NCI-H1417 (cell line): ENCODE data around the gene CCDC85C.
A peak's percentile ranks its signal among the peaks of the same experiment; 100 is the strongest.

Source experiments
- DNase-seq, 3 experiments: peaks; one replicate each; lab custom pipeline; 2025; lab: John Stamatoyannopoulos, UW

The CCDC85C gene

GRCh38 chr14:99605299-99605961, 1.4 kb upstream of the CCDC85C start:
- DNase-seq = peak; percentile 88 to 93 (median 91)

GRCh38 chr14:99604766-99605298, 825 bp upstream of the CCDC85C start:
- peak in 1 of 3 experiments; percentile 70 for DNase-seq

GRCh38 chr14:99604278-99604765, 315 bp upstream of the CCDC85C start:
- DNase-seq = peak; percentile 98 to 99 (median 99)

GRCh38 chr14:99602788-99603415, 1.1 kb downstream of the CCDC85C start:
- peak in 2 of 3 experiments; percentile 48 to 56 for DNase-seq

GRCh38 chr14:99602054-99602787, 1.8 kb downstream of the CCDC85C start:
- DNase-seq = peak in 2 of 3 experiments; percentile 42 to 54

GRCh38 chr14:99601361-99601831, 2.6 kb downstream of the CCDC85C start:
- DNase-seq = peak in 1 of 3 experiments; percentile 64

- no peak for DNase-seq
These were observed 3.6 kb downstream of the CCDC85C start for GRCh38 chr14:99600232-99600888.

- DNase-seq = no peak
These were observed 4.6 kb downstream of the CCDC85C start for GRCh38 chr14:99599393-99599792.

GRCh38 chr14:99598774-99599173, 5.2 kb downstream of the CCDC85C start:
- no peak for DNase-seq

- DNase-seq = no peak
These were observed 6.0 kb downstream of the CCDC85C start for GRCh38 chr14:99597911-99598600.

- no peak for DNase-seq
These were observed 7.2 kb downstream of the CCDC85C start for GRCh38 chr14:99596772-99597171.

GRCh38 chr14:99596071-99596627, 7.9 kb downstream of the CCDC85C start:
- DNase-seq = no peak

GRCh38 chr14:99595524-99595923, 8.5 kb downstream of the CCDC85C start:
- DNase-seq = no peak

- DNase-seq = no peak
These were observed 9.0 kb downstream of the CCDC85C start for GRCh38 chr14:99595034-99595433.

- DNase-seq = no peak
These were observed 9.8 kb downstream of the CCDC85C start for GRCh38 chr14:99593971-99594841.

GRCh38 chr14:99592933-99593753, 10.9 kb downstream of the CCDC85C start:
- DNase-seq = no peak

GRCh38 chr14:99592394-99592793, 11.6 kb downstream of the CCDC85C start:
- no peak for DNase-seq

GRCh38 chr14:99590746-99591555, 13.1 kb downstream of the CCDC85C start:
- DNase-seq = peak in 2 of 3 experiments; percentile 42 to 74
